H4 (cell line): ENCODE measurements around the gene PCYT2. TPM values are rescaled to one million over a fixed set of nuclear protein-coding genes. Genes with fewer than 3 reads are reported as not detected.

Source experiments
- DNase-seq: peaks from one replicate; pipeline ENCODE4 v3.0.0-alpha.2; 2015; ENCODE audit warnings: low spot score
- total RNA-seq: library from RNA; depleted of rRNA; stranded (reverse); fragments of >200 nt; shearing (Covaris generic); gene quantifications from 2 replicates; pipeline ENCODE4 v1.2.3, GENCODE V29; 2014

PCYT2 gene
- total RNA-seq, 1 experiment from 2014 or later = 34.7 TPM

- no peak for DNase-seq
Observed at GRCh38 chr17:81871387-81872230, 39.6 kb downstream of the PCYT2 start.

GRCh38 chr17:81870981-81871386, 40.2 kb downstream of the PCYT2 start, which contains the start of gene ARHGDIA:
Gene ARHGDIA, minus strand, starts transcription at chr17:81871337. Its CDS starts 1,407 bp downstream, at chr17:81869930.
- DNase-seq = peak; percentile 87

- no peak for DNase-seq
Observed at GRCh38 chr17:81870131-81870980, 40.8 kb downstream of the PCYT2 start.

- DNase-seq = no peak
Observed at GRCh38 chr17:81869221-81870130, 41.7 kb downstream of the PCYT2 start.

GRCh38 chr17:81868674-81869220, 42.5 kb downstream of the PCYT2 start:
- peak; percentile 79 for DNase-seq

GRCh38 chr17:81867991-81868673, 43.1 kb downstream of the PCYT2 start:
- DNase-seq = no peak

- DNase-seq = peak; percentile 48
Observed at GRCh38 chr17:81867170-81867990, 43.8 kb downstream of the PCYT2 start.

GRCh38 chr17:81866440-81867169, 44.6 kb downstream of the PCYT2 start:
- no peak for DNase-seq

- DNase-seq = no peak
Observed at GRCh38 chr17:81865733-81866439, 45.3 kb downstream of the PCYT2 start.

GRCh38 chr17:81865358-81865732, 45.9 kb downstream of the PCYT2 start:
- DNase-seq = no peak

GRCh38 chr17:81863833-81864768, 47.1 kb downstream of the PCYT2 start:
- no peak for DNase-seq

- no peak for DNase-seq
Observed at GRCh38 chr17:81863123-81863675, 48.0 kb downstream of the PCYT2 start.

- peak; percentile 100 for DNase-seq
Observed at GRCh38 chr17:81860756-81861568, 50.2 kb downstream of the PCYT2 start.

- no peak for DNase-seq
Observed at GRCh38 chr17:81859906-81860755, 51.1 kb downstream of the PCYT2 start, which contains the start of gene P4HB. Gene P4HB, minus strand, starts transcription at chr17:81860535. Its CDS starts 64 bp downstream, at chr17:81860471.
